GM18502 (cell line): Measurements from ENCODE around the gene SCN8A.
"Not testable (repeated sequence)": the region's sequence is repeated elsewhere in the genome, so short reads cannot be mapped to it uniquely, and the experiment has no call there.

Source experiments
- ATAC-seq: cut with Tn5 transposase; IDR thresholded peaks from one replicate; pipeline ENCODE4 v1.9.1; 2021; ENCODE audit warnings: mild to moderate bottlenecking; ENCODE audit not compliant: unreplicated experiment, poor library complexity

The SCN8A gene

GRCh38 chr12:51825216-51825615 is 234.2 kb downstream of the SCN8A start:
- ATAC-seq, result no peak

GRCh38 chr12:51826881-51827280 is 235.8 kb downstream of the SCN8A start:
- ATAC-seq, result no peak

GRCh38 chr12:51827925-51828818 is 237.1 kb downstream of the SCN8A start:
- no peak for ATAC-seq

- no peak for ATAC-seq
Measured at GRCh38 chr12:51829011-51829481, 238.0 kb downstream of the SCN8A start.

GRCh38 chr12:51829641-51830040 is 238.6 kb downstream of the SCN8A start:
- no peak for ATAC-seq

GRCh38 chr12:51831817-51832216 is 240.8 kb downstream of the SCN8A start:
- ATAC-seq, result not testable (repeated sequence)

- no peak for ATAC-seq
Measured at GRCh38 chr12:51832354-51833107, 241.5 kb downstream of the SCN8A start.

GRCh38 chr12:51833448-51834227 is 242.6 kb downstream of the SCN8A start:
- no peak for ATAC-seq

GRCh38 chr12:51834411-51834810 is 243.4 kb downstream of the SCN8A start:
- no peak for ATAC-seq

GRCh38 chr12:51836041-51836826 is 245.2 kb downstream of the SCN8A start:
- no peak for ATAC-seq

GRCh38 chr12:51836827-51837173 is 245.8 kb downstream of the SCN8A start:
- no peak for ATAC-seq

GRCh38 chr12:51837286-51837685 is 246.3 kb downstream of the SCN8A start:
- ATAC-seq, result no peak

- no peak for ATAC-seq
Measured at GRCh38 chr12:51838036-51838435, 247.0 kb downstream of the SCN8A start.

GRCh38 chr12:51838762-51839161 is 247.7 kb downstream of the SCN8A start:
- ATAC-seq, result no peak

GRCh38 chr12:51839310-51839947 is 248.4 kb downstream of the SCN8A start:
- no peak for ATAC-seq

GRCh38 chr12:51840966-51841365 is 249.9 kb downstream of the SCN8A start:
- no peak for ATAC-seq

- ATAC-seq, result no peak
Measured at GRCh38 chr12:51841727-51842126, 250.7 kb downstream of the SCN8A start.

GRCh38 chr12:51844854-51845253 is 253.8 kb downstream of the SCN8A start:
- no peak for ATAC-seq

- no peak for ATAC-seq
Measured at GRCh38 chr12:51845482-51845881, 254.4 kb downstream of the SCN8A start.
